Thyroid gland (tissue), 4 donors: ENCODE measurements around the gene ARHGAP15.

Experiments
- POLR2A ChIP-seq, 2 donors: fragments of 450-650 bp; IDR thresholded peaks; one replicate each; pipeline ENCODE4 v1.6.1; 2017; ENCODE audit warnings: antibody characterized with exemption in 2 of 2, mild to moderate bottlenecking in 2 of 2, moderate library complexity in 1 of 2
- TF ChIP-seq, protein P1 (sequence below), 6 experiments: fragments of 200-600 bp in 3 of 6; fragments of 450-650 bp in 3 of 6; sonication (generic) in 3 of 6; IDR thresholded peaks; one replicate each; pipeline ENCODE4 v1.5.1; 2016 to 2019; ENCODE audit warnings: antibody characterized with exemption in 6 of 6, mild to moderate bottlenecking in 2 of 6, inconsistent platforms in 1 of 6, moderate library complexity in 1 of 6

DNA sequence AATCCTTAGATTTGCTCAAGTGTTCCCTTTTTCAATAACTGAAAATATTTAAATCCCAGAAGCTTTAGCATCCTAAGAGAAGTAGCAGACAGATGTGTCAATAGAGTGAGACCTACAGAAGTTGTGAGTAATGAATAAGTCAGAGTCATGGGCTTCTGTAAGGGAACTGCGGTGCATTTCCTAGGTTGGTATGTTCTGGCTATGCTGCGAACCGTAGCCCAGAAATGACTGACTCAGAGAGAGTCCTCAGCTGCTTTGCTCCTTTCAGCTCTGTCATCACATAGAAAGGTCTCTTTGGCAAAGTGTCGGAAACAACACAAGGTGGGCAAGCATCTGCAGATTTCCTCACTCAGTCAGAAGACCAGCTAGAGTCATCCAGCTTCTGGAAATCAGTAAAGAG lies 297.1 kb downstream of the ARHGAP15 start:
- TF ChIP-seq, protein P1, sequence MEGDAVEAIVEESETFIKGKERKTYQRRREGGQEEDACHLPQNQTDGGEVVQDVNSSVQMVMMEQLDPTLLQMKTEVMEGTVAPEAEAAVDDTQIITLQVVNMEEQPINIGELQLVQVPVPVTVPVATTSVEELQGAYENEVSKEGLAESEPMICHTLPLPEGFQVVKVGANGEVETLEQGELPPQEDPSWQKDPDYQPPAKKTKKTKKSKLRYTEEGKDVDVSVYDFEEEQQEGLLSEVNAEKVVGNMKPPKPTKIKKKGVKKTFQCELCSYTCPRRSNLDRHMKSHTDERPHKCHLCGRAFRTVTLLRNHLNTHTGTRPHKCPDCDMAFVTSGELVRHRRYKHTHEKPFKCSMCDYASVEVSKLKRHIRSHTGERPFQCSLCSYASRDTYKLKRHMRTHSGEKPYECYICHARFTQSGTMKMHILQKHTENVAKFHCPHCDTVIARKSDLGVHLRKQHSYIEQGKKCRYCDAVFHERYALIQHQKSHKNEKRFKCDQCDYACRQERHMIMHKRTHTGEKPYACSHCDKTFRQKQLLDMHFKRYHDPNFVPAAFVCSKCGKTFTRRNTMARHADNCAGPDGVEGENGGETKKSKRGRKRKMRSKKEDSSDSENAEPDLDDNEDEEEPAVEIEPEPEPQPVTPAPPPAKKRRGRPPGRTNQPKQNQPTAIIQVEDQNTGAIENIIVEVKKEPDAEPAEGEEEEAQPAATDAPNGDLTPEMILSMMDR (IDR thresholded peaks at IDR 0.05), result no peak
- TF ChIP-seq POLR2A (IDR thresholded peaks at IDR 0.05), result no peak
